ENCODE data around the gene HIPK4.
"Not testable (repeated sequence)": the region's sequence is repeated elsewhere in the genome, so short reads cannot be mapped to it uniquely, and the experiment has no call there.

The HIPK4 gene

DNA sequence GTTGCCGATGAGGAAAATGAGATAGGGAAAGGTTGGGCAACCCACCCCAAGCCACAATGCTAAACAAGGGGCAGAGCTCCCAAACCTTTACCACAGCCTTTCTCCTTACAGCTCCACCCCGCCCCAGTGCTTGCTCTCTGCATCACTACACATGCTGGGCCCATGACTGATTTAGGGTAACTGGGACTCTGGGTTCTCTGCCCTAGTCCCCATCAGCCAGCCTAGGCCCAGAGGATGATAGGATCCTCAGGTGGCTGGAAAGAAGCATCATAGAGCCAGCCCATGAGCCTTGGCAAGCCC, 53.4 kb downstream of the HIPK4 start:
- DNase-seq (ENCODE audit: low read depth in 3 of 3): no peak

DNA sequence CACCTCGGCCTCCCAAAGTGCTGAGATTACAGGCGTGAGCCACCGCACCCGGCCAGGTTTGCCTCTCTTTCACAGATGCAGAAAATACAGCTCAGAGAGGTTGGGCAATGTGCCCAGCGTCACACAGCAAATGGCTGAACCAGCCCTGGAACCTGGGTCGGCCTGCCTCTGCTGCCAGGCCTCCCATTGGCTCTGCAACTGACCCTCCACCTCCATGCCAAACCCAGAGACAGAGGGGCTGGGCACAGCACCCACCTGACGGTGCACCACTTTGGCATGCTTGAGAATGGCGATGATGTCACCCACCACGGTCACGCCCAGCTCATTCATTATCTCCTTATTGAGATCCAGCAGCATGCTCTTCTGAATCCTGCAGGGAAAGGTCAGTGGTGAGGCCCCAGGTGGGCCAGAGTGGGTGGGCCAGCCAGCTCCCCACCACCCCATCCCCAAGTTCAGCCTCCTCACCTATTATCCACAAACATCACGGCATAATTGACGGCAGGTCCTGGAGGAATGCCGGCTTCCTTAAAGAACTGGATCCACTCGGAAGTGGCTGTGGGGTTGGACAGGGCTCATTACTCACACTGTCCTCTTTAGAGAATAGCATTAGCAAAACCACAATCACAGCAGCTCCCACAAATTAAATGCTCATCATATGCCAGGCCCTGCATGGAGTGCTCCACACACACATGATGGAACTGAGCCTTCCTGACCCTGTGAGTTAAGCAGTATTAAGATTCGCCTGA, 54.0 kb downstream of the HIPK4 start:
- no peak for DNase-seq (ENCODE audit: low read depth in 3 of 3)

DNA sequence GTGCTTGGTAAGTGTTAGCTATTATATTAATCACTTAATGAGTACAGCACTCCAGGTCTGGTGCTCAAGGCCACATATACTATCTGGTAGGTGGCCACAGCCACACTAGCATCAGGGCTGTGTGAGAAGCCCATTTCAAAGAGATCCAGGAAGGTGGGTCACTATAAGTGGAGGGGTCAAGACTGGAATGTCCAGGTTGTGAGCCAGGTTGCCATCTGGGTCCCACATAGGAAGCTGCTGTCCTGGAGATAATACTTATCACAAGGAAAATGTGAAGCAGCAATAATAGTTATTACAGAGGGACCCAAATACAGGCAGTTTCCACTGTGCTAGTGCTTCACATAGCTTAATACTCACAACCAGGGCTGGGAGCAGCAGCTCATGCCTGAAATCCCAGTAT, 54.9 kb downstream of the HIPK4 start:
- no peak for DNase-seq (ENCODE audit: low read depth in 3 of 3)

DNA sequence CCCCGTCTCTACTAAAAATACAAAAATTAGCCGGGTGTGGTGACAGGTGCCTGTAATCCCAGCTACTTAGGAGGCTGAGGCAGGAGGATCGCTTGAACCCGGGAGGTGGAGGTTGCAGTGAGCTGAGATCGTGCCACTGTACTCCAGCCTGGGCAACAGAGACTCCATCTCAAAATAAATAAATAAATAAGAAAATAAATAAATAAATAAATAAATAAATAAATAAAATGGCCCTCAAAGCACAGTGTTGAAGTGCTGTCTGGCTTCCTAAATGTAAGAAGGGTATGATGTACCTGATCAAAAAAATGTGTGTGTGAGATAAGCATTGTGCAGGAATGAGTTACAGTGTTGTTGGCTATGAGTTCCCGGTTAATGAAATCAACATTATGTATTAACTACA, 56.9 kb downstream of the HIPK4 start:
- DNase-seq (ENCODE audit: low read depth in 3 of 3): not testable (repeated sequence)

DNA sequence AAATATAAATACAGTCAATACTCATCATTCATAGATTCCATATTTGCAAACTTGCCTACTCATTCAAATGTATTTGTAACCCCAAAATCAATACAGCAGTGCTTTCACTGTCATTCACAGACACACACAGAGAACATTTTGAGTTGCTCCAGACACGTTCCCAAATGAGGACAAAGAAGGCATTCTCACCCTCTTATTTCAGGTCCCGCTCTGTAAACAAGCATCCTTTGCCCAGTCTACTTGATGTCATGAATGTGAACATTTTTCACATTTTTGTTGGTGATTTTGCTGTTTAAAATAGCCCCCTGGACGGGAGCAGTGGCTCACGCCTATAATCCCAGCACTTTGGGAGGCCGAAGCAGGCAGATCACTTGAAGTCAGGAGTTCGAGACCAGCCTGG, 57.3 kb downstream of the HIPK4 start:
- no peak for DNase-seq (ENCODE audit: low read depth in 3 of 3)

DNA sequence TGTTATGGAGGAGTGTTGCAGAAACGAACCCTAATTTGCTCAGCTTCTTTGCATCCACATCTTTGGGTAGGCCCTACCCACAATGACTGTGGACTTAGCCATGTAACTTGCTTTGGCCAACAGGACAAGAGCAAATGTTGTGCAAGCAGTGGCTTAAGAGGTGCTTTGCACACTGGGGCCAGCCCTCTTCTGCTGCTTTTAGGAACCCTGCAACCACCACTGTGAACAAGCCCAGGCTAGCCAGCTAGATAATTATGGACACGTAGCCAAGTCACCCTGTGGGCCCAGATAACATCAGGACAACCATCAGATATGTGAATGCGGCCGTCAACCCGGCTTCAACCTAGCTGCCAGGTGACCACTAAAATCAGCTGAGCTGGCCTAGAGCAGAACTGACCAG, 58.9 kb downstream of the HIPK4 start:
- no peak for DNase-seq (ENCODE audit: low read depth in 3 of 3)
